GM18867 (cell line): Measurements from ENCODE around the gene STAG2.
A peak's percentile ranks its signal among the peaks of the same experiment; 100 is the strongest.
"Not testable (repeated sequence)": the region's sequence is repeated elsewhere in the genome, so short reads cannot be mapped to it uniquely, and the experiment has no call there.

Source experiments
- ATAC-seq: cut with Tn5 transposase; IDR thresholded peaks from one replicate; pipeline ENCODE4 v1.9.1; 2021; ENCODE audit warnings: mild to moderate bottlenecking, moderate library complexity; ENCODE audit not compliant: unreplicated experiment

STAG2 gene

DNA sequence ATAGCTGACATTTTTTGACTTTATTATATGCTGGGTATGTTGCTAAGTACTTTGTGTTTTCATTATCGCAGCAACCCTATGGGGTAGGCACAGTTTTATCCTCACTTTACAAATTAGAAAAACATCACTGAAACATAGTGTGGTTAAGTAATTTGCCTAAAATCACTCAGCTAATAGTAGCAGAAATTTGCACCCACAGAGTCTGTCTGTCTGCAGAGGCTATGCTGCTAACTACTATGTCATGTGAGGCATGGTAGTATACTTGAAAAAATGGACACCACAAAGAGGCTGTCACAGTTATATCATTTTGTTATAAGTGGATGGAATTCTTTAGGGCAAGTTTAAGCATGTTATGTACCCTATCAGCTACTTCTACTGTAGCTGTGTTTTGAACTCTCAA lies 69.0 kb downstream of the STAG2 start:
- peak; percentile 90 for ATAC-seq

DNA sequence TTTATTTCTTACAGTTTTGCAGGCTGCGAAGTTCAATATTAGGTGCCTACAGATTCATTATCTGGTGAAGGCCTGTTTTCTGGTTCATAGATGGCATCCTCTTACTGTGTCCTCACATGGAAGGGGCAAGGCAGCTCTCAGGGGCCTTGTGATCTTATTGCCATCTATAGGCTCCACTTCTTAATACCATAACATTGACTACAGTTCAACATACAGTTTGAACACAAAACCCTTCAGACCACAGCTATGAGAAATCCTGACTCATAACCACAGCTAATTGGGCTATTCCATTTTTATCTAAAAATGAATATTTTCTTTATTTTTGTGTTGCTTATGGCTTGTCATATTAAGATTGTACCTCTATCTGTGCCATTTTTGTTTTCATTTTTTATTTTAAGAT lies 72.3 kb downstream of the STAG2 start:
- ATAC-seq, result no peak

DNA sequence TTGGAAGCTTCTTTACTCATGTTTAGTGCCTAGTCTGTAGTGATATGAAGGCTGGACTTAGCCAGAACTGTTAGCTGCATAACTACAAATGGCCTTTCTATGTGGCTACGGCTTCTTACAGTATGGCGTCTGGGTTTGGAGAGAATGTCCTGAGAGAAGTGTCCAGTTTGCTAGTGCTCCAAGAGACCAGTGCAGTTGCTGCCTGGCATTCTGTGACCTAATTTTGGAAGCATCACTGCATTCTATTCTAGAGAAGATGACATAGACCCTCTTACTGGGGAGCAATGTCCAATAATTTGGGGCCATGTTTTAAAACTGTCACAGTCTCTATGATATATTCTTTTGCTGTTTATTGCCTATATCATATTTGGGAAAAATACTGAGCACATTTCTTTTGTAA lies 74.2 kb downstream of the STAG2 start:
- ATAC-seq, result no peak

DNA sequence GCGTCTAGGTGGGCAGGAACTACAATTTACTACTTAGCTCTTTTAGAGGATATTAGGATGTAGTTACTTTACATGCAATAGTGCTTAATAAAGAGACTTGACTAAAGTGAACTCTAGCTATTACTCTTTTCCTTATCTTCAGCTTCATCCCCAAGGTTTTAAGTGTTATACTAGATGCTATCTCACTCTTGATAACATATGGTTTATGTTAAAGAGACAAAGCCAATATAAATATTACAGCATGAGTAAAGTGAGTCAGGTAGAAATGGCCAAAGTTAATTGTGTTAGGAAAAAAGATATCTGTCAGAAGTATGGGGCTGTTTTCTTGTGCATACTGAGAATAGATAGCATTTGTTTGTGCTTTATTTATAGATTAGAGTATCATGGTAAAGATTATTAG lies 80.5 kb downstream of the STAG2 start:
- no peak for ATAC-seq

DNA sequence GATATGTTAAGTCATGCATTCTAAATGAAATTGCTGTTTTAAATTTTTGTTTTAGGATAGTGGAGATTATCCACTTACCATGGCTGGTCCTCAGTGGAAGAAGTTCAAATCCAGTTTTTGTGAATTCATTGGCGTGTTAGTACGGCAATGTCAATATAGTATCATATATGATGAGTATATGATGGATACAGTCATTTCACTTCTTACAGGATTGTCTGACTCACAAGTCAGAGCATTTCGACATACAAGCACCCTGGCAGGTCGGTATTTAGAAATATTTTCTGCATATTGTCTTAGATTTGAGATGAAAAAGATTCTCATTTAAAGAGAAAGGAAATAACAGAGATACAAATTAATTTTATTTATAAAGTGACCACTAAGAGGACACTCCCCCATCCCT lies 83.6 kb downstream of the STAG2 start:
- no peak for ATAC-seq

DNA sequence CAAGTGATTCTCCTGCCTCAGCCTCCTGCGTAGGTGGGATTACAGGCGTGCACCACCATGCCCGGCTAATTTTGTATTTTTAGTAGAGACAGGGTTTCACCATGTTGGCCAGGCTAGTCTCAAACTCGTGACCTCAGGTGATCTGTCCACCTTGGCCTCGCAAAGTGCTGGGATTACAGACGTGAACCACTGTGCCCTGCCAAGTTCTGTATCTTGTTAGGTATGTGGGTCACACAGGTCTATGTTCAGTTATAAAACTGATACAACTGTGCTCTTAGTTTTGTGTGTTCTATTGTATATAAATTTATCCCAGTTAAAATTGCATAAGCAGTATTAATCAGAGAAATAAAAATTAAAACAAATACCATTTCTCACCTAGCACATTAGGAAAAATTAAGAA lies 122.9 kb downstream of the STAG2 start:
- not testable (repeated sequence) for ATAC-seq

DNA sequence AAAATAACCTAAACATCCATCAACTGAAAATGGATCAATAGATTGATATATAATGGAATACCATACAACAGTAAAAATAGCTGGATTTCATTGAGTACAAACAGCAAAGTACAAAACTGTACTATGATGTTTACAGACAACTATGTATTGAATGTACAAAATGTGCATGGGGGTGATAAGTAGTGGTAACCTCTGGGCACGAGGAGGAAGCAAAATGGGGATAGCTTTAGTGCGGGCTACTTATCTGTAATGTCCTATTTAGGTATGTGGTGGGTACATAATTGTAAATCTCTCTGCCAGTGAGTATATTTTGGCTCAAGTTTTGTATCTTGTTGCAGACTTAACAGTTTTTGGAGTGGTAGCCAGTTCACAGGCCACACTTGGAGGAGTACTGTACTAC lies 123.6 kb downstream of the STAG2 start:
- ATAC-seq, result no peak

DNA sequence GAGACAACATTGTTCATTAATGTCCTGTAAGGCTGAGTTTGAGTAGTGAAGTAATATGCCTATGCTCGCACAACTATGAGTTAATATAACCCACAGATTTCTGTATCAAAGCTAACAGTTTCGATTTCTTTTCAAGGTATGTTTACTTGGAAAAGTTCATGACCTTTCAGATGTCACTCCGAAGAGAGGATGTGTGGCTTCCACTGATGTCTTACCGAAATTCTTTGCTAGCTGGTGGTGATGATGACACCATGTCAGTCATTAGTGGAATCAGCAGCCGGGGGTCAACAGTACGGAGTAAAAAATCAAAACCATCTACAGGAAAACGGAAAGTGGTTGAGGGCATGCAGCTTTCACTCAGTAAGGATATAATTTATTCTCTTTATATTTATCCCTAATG lies 124.9 kb downstream of the STAG2 start:
- ATAC-seq, result no peak

DNA sequence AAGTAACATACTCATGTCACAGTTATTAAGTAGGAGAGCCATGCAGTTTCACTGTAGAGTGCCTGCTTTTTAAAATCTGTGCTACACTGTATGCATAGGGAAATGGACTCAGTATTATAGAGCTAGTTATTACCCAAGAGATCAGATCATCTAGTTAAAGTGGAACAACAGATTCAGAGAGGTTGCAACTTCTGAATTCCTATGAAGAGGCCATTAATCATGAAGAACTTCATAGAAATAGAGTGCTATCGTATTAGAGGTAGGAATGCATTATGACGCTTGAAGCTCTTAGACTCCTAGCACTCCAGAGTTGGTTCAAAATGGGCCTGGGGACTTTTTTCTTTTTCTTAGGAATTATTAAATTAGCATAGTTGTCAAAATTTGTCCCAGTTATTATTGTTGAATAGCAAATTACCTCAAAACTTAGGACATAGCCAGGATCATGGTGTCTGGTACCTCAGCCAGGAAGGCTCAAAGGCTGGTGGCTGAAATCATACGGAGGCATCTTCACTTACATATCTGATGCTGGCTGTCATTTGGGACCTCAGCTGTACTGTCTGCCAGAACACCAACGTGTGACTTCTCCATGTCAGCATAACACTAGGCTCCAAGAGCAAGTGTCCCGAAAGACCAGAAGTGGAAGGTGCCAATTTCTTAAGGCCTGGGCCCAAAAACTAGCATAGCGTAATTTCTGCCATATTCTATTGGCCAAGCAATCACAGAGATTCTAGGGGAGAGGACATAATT lies 125.7 kb downstream of the STAG2 start:
- no peak for ATAC-seq

DNA sequence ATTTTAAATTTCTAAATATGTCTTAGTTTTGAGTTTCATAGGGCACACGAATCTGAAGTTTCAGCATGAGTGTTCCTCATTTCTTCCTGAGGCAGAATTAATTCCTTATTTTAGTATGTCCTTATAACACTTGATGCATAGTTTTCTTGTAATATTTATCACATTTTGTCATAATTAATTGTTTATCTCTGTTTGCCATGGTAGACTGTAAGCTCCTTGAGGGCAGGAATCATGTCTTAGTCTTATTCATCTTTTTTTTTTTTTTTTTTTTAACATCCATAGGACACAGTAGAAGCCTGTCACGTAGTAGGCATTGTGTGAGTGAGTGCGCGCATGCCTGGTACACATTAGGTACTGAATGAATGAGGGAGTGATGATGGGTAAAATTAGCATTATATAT lies 131.7 kb downstream of the STAG2 start:
- no peak for ATAC-seq

DNA sequence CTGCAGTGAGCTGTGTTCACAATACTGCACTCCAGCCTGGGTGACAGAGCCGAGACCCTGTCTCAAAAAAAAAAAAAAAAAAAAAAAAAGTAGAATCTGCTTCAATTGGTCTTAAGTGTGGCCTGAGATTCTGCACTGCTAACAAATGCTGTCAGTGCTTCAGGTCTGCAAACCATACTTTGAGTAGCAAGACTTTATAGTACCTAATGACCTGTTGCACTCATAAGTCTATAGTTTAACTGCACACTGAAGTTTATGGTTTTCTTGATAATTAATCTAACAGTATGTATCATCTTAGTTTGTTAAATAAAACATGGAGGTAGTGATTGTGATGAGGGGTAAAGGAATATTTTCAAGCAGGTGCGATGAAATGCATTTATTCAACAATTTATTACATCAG lies 135.6 kb downstream of the STAG2 start:
- no peak for ATAC-seq

DNA sequence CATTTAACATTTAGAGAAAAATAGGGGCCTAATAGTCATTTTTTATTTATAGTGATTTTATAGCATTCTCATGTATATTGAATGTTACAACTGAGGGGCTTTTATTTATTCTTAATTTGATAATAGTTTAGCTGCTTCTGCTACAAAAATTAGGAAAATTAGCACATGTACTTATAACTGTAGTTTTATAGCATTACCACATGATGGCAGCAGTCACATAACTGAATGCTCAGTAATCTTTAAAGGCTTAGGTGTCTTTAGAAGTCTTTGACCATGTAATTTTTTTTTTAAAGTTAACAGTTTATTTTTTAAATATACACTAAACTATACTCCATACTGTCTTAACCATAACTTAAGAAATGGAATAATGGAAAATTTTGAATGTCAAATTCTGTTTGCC lies 136.6 kb downstream of the STAG2 start:
- no peak for ATAC-seq

DNA sequence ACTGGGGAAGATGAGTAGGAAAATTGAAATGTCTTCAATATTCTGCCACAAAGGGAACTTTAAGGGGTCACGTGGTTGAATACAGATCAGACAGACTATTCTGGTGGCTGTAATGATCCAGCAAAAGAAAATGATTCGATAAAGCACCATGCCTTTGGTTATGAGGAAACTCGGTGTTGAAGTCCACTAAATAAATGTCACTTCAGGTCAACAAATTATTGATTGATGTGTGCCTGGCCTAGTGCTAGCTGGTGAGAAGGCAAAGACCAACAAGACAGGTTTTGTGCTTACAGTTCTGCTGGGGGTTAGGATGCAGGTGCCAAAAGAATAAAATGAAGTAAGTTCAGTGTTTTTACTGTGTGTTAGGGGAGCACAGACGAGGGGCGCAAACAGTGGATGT lies 142.5 kb downstream of the STAG2 start:
- no peak for ATAC-seq

DNA sequence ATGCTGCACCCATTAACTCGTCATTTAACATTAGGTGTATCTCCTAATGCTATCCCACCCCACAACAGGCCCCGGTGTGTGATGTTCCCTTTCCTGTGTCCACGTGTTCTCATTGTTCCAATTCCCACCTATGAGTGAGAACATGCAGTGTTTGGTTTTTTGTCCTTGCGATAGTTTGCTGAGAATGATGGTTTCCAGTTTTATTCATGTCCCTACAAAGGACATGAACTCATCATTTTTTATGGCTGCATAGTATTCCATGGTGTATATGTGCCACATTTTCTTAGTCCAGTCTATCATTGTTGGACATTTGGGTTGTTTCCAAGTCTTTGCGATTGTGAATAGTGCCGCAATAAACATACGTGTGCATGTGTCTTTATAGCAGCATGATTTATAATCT lies 143.0 kb downstream of the STAG2 start:
- ATAC-seq, result not testable (repeated sequence)

DNA sequence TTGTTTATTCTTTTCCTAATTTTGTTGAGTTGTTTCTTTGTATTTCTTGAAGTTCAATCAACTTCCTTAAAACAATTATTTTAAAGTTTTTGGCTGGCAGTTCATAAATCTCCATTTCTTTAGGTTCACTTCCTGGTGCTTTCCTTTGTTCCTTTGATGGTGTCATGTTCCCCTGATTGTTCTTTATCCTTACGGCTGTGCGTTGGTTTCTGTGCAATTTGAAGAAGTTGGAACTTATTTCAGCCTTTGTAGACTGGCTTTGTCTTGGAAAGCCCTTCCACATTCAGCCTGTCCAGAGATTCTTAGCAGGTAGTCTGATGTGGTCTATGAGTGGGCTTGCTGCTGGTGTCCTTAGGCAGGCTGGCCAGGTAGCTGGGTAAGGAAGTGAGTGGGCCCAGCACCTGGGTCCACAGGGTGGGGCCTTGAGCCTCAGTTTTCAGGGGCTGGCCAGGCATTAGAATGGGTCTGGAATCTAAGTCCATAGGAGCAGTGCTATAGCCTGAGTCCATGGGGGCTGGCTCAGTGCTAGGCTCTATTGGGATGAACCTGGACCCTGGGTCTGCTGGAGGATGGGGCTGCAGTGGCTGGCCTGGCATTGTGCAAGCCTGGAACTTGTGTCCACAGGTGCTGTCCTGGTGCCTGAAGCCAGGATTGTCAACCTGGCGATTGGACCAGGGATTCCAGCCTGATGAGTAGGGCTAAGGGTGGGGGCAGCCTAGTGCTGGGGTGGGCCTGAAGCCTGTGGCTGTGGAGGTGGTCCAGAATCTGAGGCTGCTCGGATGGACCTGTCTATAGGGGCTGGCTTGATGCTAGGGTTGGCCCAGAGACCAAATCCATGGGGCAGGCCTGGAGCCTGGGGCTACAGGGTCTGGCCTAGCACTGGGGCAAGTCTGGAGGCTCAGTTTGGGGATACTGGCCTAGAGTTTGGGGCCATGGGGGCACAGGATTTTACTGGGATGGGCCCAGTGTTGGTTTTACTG lies 152.4 kb downstream of the STAG2 start:
- no peak for ATAC-seq

DNA sequence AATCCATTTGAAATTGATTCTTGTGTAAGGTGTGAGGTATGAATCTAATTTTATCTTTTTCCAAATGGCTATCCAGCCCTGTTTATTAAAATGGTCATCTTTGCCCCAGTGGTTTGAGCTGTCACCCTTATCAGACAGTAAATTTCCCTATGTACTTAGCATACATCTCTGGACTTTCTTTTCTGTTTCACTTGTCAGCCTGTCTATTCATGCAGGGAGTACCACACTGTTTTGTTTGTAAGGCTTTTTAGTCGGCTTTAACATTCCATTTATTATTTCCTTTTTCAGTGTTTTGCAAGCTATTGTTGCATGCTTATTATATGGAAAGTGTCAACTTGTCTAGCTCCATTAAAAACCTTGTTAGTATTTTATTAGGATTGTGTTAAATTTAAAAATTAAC lies 155.8 kb downstream of the STAG2 start:
- no peak for ATAC-seq

DNA sequence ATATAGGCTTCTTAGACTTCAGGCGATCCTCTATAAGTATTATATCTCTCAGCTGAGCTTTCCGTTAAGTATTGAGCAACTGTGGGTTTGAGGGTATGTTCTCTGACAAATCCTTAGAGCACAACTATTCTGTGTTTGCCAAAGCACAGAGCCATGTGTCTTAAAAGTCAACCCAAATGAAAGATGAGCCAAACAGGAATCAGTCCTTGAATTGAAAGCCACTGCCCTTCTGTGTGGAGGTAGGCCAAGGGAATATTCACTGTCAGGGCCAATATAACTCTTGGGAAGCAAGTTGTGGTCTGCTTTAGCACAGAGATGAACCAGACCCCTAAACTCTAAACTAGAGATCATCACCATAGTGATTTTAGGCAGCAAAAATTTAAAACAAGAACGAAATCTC lies 164.0 kb downstream of the STAG2 start:
- ATAC-seq, result no peak

DNA sequence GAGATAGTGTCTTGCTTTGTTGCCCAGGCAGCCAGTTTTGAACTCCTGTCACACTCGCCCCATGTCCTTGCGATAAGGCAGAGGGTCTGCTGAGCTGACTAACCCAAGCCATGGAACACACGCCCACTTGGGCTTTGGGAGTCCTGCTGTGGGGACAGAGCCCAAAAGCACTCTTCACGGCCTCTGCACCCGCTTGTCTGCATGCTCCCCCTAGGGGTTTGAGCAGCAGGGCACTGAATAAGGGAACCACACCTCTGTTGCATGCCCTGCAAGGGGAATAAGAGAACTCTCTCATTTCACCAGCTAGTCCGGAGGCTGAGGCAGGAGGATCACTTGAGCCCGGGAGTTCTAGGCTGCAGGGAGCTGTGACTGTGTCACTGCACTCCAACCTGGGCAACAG lies 166.0 kb downstream of the STAG2 start:
- ATAC-seq, result no peak

DNA sequence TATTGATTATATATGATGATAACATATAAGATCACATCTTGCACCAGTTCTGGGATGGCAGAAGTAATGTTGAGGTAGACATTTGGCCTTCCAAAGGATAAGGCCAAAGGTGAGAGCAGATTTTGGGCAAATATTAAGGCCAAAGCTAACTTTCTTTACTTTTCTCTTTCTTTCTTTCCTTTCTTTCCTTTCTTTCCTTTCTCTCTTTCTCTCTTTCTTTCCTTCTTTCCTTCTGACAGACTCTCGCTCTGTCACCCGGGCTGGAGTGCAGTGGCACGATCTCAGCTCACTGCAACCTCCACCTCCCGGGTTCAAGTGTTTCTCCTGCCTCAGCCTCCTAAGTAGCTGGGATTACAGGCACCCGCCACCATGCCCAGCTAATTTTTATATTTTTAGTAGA lies 170.9 kb downstream of the STAG2 start:
- not testable (repeated sequence) for ATAC-seq

DNA sequence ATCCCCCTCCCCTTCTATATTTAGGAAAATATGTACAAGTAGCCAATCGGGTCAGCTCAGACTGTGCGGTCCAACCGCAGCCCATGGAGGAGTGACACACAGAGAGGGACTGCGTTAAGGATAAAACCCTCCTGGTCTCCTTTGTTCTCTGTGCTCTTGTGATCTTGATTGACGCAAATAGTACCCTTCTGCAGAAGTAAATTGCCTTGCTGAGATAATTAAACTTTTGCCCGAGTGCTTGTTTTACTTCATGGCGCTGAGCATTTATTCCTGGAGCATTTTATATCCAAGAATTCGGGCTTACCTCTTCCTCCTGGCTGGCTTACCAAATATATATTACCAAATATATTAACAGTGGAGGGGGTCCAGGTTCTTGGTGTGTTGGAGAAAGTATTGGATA lies 184.2 kb downstream of the STAG2 start:
- no peak for ATAC-seq

DNA sequence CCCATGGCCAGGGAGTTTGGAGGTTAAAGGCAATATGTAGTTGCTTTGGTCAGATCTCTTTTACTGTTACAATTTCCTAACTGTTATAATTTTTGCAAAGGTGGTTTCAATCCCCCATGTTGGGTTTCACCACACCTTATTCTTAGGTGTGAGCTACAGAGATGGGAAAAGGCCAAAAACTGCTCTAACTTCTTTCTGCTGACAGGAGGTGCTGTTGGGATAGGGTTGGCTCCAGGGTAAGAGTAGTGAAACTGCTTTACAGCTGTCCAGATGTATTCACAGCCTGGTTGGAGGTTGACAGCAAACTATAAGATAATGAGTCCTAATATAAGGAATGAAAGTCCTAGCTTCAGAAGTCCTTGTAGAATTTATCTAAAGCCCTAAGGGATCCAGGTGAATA lies 189.7 kb downstream of the STAG2 start:
- no peak for ATAC-seq
